COLO829 (cell line): ENCODE results near the gene AFF2.

Source experiments
- DNase-seq: peaks from one replicate; pipeline ENCODE4 v3.0.0; 2012; ENCODE audit warnings: low spot score

Gene AFF2

DNA sequence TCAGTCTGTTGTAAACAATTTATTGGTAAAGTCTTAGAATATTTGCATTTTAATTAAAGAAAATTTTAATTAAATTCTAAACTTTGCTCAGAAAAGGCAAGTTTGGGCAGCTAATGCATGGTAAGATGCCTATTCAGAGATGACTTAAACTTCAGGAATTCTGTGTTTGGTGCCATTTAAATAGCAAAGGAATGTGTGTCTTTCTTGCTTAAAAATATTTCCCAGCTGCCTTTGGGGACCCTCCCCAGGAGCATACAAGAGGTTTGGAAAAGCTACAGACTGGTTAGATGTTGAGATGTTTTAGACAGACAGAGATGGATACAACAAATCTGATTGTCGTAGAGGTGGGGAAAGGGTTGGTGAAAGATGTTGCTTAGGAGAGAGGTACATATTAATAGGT is 36.5 kb downstream of the AFF2 start:
- no peak for DNase-seq

DNA sequence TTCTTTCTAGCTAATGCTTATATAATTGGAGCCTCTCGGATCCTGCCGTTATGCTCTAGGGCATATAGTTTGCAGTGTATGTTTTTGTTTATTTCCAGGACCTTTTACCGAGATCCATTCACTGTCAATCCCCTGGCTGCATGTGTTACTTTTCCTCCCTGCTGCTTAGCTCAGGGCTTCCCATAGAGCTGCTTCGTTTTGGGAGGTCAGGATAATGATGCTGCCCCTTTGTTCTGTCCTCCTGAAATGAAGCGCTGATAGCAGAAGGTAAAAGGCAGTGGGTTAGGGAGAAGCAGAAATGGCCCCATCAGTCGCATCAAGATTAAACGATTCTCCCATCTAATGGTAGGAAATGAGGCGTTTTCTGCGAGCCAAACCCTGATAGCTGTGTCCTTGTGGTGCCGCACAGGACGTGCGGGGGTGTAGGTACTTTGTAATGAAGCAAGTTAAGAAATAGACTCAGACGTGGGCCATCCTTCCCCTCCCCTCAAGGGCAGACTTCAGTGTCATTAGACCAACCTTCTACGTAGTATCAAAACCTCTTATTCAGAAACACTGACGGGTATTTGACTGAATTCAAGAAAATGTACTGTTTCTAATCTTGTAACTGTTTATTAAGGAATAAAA is 37.3 kb downstream of the AFF2 start:
- DNase-seq, result no peak

DNA sequence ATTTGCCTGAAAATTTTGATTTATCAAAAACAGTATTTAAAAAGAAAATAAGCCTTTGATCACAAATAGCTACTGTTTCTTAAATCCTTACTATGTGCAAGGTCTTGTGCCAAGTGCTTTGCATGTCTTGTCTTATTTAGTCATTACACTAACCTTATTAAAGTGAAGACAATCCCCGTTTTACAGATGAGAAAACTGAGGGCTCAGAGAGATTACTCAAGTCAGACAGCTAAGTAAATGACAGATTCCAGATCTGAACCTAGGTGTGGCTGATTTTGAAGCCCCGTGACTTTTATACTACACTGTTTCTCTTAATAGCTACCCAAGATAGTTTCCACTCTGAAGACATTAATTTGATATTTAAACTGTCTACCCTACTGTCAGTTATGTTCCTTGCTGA is 38.2 kb downstream of the AFF2 start:
- DNase-seq, result no peak

DNA sequence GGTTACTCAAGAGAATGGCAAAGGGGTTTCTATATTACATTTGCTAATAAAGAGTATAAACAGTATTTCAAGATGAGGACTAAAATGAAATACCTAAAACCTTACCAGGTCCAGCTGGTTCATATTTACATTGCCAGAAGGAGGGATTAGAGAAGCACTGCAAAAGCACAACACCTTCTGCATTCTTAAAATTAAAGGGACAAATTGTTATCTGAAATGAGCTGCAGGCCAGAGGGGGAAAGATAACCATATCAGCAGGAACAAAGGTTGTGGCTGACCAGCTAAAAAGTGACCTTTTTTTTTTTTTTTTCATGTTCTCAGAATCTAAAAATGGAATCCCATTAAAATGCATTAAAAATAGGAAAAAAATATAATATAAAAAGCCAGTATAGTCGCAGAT is 39.7 kb downstream of the AFF2 start:
- no peak for DNase-seq

DNA sequence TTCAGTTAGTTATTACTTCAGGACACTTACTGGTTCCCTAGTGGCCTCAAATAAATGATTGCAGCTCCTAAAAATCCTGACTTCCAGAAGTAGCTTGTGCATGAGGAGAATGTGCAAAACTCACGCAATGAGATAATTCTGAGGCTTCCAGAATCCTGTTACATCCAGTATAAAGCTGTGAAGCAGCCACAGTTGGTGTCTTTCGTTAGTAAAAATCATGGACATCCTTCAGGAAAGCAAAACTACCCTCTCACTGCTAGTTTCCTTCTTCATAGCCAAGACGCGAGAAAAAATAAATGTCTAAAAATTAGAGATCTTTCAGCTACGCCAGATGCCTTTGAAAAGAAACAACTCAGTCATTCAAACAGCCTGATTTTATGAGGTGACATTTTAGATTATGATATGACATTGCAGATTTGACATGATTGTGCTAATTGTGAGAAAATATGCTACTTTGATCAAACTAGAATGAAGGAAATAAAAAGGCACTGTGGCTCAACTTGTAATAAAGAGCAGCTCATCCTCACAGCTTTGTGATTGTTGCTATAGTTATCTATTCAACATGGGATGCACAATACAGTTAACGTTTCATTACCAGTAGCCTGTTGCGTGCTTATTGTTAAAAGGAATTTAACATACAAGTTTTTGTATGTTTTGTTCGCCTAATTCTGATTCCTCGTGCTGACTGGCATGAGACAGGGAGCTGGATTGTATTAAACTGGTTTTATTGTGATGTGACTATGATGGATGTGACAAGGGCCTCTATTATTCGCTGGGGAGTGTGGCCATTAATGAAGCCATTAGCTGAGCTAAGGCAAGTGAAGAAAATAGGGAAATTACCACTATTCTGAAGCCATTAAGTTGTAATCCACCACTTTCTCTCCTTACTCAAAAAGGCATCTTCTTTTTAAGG is 40.5 kb downstream of the AFF2 start:
- DNase-seq, result no peak

DNA sequence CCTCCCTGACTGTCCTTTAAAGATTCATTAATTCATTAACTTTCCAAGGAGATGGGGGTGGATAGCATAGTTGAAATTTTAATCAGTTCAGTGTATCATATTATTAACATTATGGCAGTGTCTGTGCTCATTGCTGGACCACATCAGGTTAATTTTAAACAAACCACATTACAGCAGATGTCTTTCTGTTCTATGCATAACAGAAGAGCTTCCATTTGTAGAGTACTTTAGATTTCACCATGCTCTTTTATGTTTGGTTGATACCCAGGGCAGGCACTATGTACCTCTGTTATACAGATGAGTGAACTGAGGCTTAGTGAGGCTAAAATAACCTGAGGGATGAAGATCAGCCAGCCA is 41.1 kb downstream of the AFF2 start:
- DNase-seq, result no peak

DNA sequence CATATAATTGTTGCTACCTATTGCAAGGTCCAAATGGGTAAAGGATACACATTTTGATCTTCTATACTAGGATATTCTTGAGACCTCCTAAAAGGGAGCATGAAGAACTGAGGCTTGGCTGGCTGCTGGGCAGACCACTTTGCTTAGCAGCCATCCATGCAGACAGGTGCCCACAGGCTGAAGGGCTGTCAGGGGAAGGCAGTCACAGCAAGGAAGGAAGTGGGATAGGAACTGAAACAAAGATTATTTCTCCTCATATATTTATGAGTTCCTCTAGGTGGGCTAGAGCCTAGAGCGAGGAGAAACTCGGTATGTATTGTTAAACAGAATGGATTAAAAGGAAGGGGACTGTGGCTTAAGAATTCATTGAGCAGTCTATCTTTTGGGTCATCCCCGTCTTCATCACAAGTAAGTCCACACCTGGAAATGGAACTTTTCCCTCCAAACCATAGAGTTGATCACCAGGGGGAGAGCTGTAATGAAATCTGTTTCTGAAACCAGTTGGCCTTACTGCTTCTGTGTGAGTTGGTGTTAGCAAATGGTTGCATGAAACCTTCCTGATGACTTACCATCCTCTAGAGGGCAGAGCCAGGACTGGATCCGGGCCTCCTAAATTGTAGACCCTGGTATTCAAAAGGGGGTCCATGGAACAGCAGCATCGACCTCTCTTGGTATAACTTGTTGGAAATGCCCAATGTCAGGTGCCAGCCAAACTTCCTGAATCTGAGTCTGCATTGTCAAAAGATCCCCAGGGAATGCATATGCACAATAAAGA is 42.3 kb downstream of the AFF2 start:
- DNase-seq, result no peak

DNA sequence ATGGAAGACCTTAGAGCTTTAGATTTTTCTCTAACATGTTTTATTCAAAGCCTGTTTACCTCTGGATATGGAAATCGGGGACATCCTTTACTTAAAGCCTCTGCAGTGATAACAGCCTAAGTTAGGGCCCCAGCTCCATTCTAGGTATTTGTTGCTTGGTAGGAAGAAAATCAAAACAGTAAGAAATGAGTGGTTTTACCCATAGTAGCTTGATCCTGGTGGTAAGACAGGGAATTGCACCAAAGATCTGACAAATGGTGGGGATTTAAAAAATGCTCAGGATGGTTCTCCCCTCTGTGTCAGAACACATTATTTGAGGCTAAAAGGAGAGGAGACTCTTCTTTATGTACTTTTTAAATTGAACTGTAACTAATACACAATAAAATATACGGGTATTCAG is 52.4 kb downstream of the AFF2 start:
- DNase-seq, result no peak

DNA sequence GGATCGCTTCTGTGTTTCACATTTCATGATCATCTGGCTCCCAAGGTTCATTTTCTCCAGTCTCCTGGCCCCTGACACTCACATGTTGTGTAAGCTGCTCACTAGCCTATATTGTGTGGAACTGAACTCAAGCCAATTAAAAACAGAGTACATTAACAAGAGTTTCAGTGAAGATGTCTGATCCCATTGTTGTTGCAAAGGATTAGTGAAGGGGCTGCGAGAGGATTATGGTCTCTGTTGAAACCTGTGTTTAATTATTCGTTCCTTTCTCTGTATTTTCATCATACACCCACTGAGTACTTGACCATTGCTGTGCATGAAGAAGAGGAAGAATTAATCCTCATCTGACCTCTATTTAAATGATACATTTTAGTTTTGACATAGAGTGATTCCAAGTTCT is 54.7 kb downstream of the AFF2 start:
- no peak for DNase-seq

DNA sequence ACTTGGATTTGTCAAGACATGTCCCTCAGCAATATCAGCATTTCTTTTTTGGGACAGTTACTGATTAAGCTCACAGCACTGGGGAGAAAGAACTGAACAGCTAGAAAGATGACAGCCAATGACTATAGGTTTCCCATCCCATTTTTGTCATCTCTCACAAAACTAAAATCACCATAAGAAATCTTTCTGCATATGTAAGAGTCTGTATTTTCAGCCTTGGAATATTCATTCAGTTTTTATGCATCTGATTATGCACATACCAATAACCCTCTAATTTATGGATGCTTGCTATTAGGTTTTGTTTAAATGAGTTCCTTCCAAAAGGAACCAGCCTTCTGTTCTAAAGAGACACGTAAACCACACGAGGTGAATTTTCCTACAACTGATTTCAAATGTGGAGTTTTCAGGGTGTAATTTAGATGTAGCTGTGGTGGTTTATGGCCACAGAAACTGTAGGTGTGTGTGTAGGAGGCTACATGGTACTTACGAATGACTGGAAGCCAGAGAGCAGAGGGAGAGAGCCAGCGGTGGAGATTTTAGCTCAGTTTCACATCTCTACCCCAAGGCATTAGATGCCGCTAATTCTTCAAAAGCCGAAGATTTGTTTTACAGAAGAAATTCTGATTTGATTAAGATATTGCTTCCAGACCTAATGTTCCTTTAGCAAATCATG is 55.3 kb downstream of the AFF2 start:
- DNase-seq, result no peak

DNA sequence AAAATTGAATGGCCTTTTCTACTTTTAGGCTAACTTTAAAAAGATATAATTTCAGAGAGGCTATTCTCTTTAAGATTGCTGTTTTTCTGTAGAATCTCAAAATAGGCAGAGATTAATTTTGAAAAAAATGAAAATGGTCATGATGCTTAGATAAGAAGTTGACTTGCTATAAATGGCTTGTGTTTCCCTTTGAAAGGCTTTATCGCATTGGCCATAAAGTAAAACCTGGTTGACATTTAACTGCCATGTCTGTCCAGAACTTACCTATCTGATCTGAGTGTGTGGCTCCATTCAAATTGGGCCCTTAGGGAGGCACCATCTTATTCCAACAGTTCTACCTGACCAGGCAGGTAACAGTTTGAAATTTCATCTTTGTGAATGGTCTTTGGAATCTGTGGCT is 56.1 kb downstream of the AFF2 start:
- DNase-seq, result no peak

DNA sequence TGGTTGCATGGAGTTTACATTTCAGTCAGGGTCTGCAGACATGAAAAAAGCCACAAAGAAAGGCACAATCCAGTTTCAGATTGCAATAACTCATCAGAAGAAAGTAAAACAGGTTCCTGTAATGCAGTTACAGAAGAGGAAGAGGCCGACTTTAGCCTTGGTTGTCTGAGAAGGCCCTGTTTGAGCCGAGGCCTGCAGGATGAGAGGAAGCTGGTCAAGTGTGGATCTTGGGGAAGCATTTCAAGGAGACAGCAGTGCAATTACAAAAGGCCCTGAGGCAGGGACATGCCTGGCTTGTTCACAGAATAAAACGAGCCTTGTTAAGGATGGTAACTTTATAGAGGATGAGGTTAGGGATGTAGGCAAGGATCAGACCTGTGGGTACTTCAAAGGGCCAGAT is 62.4 kb downstream of the AFF2 start:
- DNase-seq, result peak; percentile 1

DNA sequence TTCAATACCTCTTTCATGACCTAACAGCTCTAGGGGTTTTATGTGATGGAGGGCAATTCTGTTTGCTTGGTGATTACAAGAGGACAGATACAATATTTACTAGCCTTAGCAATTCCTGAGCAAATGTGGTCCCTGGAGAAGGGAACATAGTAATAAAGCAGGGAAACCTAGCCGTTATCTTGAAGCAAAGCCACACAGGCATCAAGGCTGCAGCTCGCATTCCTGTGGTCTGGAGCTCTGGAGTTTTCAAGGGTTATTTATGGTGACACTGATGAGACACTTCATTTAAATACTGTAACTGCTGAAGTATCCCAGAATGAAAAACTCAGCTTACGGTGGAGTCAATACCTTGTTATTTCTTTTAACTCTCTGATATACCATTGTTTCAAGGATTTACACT is 66.8 kb downstream of the AFF2 start:
- no peak for DNase-seq

DNA sequence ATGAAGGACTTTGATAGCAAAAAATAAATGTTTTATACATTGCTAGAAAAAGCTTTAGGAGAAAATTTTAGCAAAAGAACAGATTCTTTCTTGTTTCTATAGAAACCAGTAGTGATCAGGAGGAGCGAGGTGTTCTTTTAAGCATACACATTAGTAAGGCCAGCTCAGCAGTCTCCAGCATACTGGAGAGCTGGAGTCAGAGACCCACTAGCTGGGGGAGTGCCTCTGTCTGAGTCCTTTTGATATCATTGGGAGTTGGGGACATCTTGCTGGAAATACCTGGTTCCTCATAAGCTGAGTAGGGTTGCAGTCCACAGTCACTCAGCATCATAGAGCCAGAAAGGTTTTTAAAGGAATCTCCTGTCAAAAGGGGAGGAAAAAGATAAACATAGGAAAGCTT is 67.4 kb downstream of the AFF2 start:
- no peak for DNase-seq

DNA sequence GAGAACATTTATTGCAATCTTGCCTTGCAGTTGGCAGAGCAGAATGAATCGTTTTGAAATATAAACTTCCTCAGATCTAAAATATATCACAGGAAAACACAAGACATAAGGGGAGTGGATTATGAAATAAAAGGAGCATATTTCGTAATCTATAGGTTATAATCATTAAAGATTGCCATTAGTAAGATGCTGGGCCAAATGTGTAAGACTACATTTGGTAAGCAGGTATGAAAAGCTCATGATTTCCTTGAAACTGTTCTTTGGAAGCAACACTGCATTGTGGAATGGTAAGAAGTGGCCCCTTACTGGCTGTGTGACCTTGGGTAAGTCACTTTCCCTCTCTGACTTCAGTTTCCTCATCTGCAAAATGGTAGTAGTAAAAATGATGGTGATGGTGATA is 68.3 kb downstream of the AFF2 start:
- DNase-seq, result no peak

DNA sequence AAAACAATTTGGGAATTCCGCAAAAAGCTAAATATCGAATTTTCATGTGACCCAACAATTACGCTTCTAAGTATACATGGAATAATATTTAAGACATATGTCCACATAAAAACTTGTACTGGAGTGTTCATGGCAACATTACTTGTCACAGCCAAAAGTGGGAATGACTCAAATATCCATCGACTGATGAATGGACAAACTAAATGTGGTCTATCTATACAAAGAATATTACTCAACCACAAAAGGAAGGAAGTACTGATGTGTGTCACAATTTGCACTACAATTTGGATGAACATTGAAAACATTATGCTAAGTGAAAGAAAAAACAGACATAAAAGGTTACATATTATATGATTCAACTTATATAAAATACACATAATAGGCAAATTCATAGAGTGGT is 71.9 kb downstream of the AFF2 start:
- DNase-seq, result no peak

DNA sequence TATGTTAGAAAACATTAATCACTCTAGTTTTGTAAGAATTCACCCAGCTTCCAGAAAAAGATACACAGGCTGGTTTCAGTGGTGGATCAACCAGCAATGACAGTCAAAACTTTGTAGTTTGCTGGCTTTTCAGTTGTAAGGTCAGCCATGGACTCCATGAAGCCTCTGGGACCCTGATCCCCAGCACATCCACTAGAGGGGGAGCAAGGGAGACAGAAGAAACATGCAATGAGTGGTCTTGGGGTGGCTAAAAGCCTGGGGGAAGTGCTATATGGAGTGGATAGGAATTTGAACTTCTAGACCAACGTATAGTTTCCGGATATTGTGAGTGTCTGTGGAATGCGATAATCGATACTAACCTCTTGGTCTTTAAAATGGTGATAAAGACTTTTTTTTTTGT is 72.7 kb downstream of the AFF2 start:
- DNase-seq, result no peak

DNA sequence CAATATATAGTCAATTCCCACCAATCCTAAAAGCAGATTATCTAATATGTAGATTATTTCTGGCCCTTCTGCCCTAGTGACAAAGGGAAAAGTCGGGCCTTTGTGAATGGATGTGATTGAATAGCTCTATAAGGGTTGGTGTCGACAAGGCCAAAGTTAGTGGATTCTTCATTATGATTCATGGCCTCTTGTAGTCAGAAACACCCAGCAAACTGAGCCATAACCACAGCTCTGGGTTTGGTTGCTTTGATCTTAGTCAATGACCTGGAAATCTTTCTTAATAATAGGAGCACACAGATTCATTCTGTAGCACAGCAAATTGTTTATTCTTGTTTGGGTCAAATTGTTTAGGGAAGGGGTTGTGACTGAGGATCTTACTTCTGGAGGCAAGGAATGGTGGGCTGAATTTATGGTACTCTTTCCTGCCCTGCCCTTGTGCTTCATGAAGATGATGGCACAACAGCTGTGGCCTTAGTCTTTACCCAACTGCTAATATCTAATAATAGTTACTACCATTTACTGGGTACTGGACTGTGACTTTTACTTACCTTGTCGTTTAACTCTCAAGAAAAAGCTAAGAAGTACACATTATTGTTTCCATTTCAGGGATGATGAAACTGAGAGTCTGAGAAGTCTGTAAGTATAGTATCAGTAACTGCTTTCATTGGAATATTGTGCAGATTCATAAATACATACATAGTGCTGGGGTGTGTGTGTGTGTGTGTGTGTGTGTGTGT is 74.0 kb downstream of the AFF2 start:
- DNase-seq, result no peak

DNA sequence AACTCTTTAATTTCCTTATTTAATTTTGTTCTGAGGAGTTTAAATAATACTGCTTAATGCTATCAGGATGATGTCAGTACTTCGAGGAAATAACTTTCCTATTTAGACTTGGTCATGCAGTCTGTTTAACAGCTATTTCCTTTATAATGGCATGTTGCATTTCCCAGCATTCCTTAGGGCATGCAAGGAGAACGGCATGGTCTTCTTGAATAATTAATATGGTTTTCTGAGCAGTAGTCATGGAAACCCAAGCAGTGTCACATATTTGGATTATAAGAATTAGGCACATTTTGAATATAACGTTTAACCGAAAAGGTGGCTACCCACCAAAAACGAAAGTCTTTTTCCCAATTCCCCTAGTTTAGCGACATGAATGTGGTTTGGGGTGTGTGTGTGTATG is 76.0 kb downstream of the AFF2 start:
- no peak for DNase-seq

DNA sequence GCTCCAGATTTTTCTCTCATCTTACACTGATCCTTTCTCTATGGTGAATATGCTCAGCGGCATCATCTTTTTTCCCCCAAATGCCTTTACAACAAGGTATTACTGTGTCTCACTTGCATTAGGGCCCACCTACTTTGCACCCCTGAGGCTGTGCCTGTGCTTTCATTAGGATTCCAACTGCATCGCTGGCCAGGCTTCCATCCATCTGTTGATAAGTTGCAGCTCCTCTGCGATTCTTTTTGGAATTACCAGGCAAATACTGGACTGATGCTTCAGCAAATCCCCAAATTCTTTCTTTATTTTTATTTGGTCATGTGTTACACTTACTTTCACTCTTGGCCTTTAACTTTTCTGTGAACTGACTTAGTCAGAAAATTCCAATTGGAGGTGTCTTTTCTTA is 77.3 kb downstream of the AFF2 start:
- DNase-seq, result no peak

DNA sequence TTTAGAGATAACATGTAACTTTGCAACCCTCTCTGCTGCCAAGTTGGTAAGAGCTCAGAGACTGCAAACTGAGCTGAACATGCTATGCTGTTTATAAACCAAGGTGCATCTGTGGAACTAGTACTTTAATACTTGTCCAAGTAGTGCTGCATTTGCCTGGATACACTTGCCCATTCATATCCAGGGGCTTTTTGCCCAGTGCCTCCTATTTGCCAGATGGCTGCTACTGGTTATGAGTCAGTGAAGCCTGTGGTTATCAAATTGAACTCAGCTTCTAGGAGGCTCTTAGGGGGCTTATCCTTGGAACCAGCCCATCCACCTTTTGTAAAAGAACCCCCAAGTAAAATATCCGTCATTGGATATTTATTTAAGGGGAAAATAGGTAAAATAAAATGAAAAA is 79.6 kb downstream of the AFF2 start:
- no peak for DNase-seq

DNA sequence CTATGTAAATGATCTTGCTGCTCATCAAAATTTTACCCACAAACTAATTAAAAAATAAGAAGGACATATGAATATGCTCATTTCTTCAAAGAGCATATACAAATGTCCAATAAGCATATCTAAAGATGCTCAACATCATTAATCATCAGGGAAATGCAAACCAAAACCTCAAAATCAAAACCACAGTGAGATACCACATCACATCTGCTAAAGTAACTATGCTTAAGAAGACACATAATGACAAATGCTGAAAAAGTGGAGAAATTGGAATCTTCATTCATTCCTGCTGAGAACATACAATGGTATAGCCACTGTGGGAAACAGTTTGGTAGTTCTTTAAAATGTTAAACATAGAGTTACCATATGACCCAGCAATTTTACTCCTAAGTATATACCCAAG is 81.9 kb downstream of the AFF2 start:
- no peak for DNase-seq
